Activated T-helper 2 cell treated with anti-CD3 and anti-CD28 coated beads, Interferon-gamma antibody, Interleukin-2, Interleukin-4, amounts not matched to agents 10 μg/mL and 5 μg/mL and 100 μg/mL, durations not matched to agents 14 hours and 24 hours and 36 hours (primary cell): Measurements from ENCODE around the gene TEX36. TPM values are rescaled to one million over a fixed set of nuclear protein-coding genes. Genes with fewer than 3 reads are reported as not detected.
"Not testable (repeated sequence)": the region's sequence is repeated elsewhere in the genome, so short reads cannot be mapped to it uniquely, and the experiment has no call there.

Experiments used
- DNase-seq: peaks from one replicate; pipeline ENCODE4 v3.0.0; 2021; ENCODE audit warnings: low spot score
- H3K27ac Mint-ChIP-seq: one replicate; pipeline ENCODE4 v1.8.0; 2021; ENCODE audit warnings: mixed read lengths
- H3K27me3 Mint-ChIP-seq: one replicate; pipeline ENCODE4 v1.8.0; 2021; ENCODE audit warnings: low read depth, mixed read lengths
- H3K36me3 Mint-ChIP-seq: one replicate; pipeline ENCODE4 v1.8.0; 2021; ENCODE audit warnings: low read depth, mixed read lengths
- H3K4me1 Mint-ChIP-seq: one replicate; pipeline ENCODE4 v1.8.0; 2021; ENCODE audit warnings: low read depth, mixed read lengths
- H3K4me3 Mint-ChIP-seq: one replicate; pipeline ENCODE4 v1.8.0; 2021; ENCODE audit warnings: low read depth, mild to moderate bottlenecking, moderate library complexity, mixed read lengths
- H3K9me3 Mint-ChIP-seq: one replicate; pipeline ENCODE4 v1.8.0; 2021; ENCODE audit warnings: mixed read lengths
- intact Hi-C: fragments of 100-400 bp; cut with micrococcal nuclease; formaldehyde crosslinking; loops from one replicate; pipeline ENCODE4 v1.15.1; 2023
- total RNA-seq: library from RNA; stranded (reverse); gene quantifications from 2 replicates; pipeline ENCODE4 v1.2.3, GENCODE V29; 2022

Gene TEX36, protein sequence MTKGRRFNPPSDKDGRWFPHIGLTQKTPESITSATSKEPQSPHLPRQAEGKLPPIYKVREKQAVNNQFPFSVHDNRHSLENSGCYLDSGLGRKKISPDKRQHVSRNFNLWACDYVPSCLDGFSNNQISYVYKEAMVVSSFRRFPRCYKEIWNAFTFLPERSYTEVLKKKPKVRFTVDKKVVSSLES
- total RNA-seq, result not detected in 2 replicates

DNA sequence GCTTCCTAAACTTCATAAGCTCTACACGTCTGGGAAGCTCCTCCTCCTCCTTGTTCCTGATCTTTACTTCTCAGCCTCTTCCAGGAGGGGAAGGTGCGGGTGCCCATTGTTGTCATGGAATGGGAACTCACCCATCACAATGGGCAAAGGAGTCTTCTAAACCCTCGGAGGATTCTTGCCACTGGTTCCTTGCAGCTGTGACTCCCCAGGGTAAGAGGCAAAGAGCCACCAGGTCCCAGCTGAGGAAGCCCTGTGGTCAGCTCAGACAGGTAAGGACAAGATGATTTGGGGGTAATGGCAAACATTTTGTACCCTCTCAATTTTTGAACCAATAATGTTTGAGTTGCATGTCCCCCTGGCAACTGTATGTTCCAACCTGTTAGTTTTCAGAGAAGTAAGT, at the start of gene TEX36:
Gene TEX36 (minus strand): TSS at position 101 of the 400 bp plus-strand sequence. CDS start 174 bp downstream, outside the sequence.
- no peak within 1 kb of the TSS for H3K27ac Mint-ChIP-seq
- no peaks in the 10 kb centered on the region for H3K4me1 Mint-ChIP-seq
- no peaks in the 10 kb centered on the region for H3K36me3 Mint-ChIP-seq
- no peak within 1 kb of the TSS for H3K4me3 Mint-ChIP-seq
- peaks cover 2% of the 10 kb centered on the region for H3K9me3 Mint-ChIP-seq
- H3K27me3 Mint-ChIP-seq, result no peaks in the 10 kb centered on the region
- intact Hi-C loops, result no loop called here
- DNase-seq, result no peak

- intact Hi-C loops, result loop anchor here (10.0 kb wide), 1 partner anchor 167 kb away; the partner anchor contains the start of gene FANK1
- no peak for DNase-seq
- no peaks in the 10 kb centered on the region for H3K9me3 Mint-ChIP-seq
- H3K4me3 Mint-ChIP-seq, result no peak overlapping the region
- H3K27ac Mint-ChIP-seq, result no peak overlapping the region
- H3K4me1 Mint-ChIP-seq, result peaks cover 6% of the 10 kb centered on the region
- H3K36me3 Mint-ChIP-seq, result peaks cover 80% of the 10 kb centered on the region
- no peaks in the 10 kb centered on the region for H3K27me3 Mint-ChIP-seq
Observed at GRCh38 chr10:125727436-125727835, 44.5 kb upstream of the TEX36 start.

- peaks cover 9% of the 10 kb centered on the region for H3K4me1 Mint-ChIP-seq
- peaks cover 79% of the 10 kb centered on the region for H3K36me3 Mint-ChIP-seq
- H3K4me3 Mint-ChIP-seq, result no peak overlapping the region
- no peaks in the 10 kb centered on the region for H3K9me3 Mint-ChIP-seq
- intact Hi-C loops, result loop anchor here (10.0 kb wide), 1 partner anchor 168 kb away; the partner anchor contains the start of gene FANK1
- no peak for DNase-seq
- H3K27ac Mint-ChIP-seq, result no peak overlapping the region
- no peaks in the 10 kb centered on the region for H3K27me3 Mint-ChIP-seq
Observed at GRCh38 chr10:125726914-125727313, 44.0 kb upstream of the TEX36 start.

GRCh38 chr10:125722811-125723210, 39.8 kb upstream of the TEX36 start:
- peaks cover 24% of the 10 kb centered on the region for H3K4me1 Mint-ChIP-seq
- no peak overlapping the region for H3K4me3 Mint-ChIP-seq

GRCh38 chr10:125721035-125721434, 38.1 kb upstream of the TEX36 start:
- peaks cover 21% of the 10 kb centered on the region for H3K4me1 Mint-ChIP-seq
- H3K9me3 Mint-ChIP-seq, result peaks cover 9% of the 10 kb centered on the region
- H3K4me3 Mint-ChIP-seq, result peak overlapping the region; percentile 96
- peak overlapping the region; percentile 46 for H3K27ac Mint-ChIP-seq
- H3K27me3 Mint-ChIP-seq, result no peaks in the 10 kb centered on the region
- DNase-seq, result no peak
- intact Hi-C loops, result loop anchor here (10.0 kb wide), 1 partner anchor 174 kb away; the partner anchor contains the start of gene FANK1
- peaks cover 54% of the 10 kb centered on the region for H3K36me3 Mint-ChIP-seq

More at GRCh38 chr10:125722811-125723210, 39.8 kb upstream of the TEX36 start:
- Mint-ChIP-seq H3K27me3 (no peaks in the 10 kb centered on the region), H3K9me3 (peaks cover 4% of the 10 kb centered on the region), H3K36me3 (peaks cover 59% of the 10 kb centered on the region), H3K27ac (no peak overlapping the region)
- intact Hi-C loops, result loop anchor here (10.0 kb wide), 1 partner anchor 172 kb away; the partner anchor contains the start of gene FANK1
- no peak for DNase-seq

DNA sequence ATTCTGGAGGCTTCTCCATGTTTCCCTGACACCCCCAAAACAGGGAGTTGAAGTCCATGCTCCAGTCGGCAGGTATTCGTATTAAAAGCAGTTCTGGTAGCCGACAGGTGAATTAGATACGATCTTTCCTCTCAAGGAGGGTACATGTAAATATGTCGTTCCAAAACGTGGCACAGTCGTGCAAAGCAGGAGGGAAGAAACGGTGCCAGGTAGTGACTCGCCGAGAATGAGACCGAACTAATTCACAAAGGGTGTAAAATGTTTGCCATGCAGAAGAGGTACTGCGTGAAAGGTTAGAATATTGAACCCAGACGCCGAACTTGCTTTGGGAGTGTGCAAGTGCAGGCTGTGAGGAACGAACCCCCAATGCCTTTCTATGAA, 37.0 kb upstream of the TEX36 start:
- intact Hi-C loops, result loop anchor here (10.0 kb wide), 1 partner anchor 175 kb away; the partner anchor contains the start of gene FANK1
- DNase-seq, result no peak
- H3K36me3 Mint-ChIP-seq, result peaks cover 48% of the 10 kb centered on the region

GRCh38 chr10:125719173-125720001, 36.4 kb upstream of the TEX36 start, which contains the start of gene EDRF1:
Gene EDRF1 (plus strand): TSS chr10:125719709. CDS start chr10:125719808, 99 bp downstream.
- Mint-ChIP-seq H3K27me3 (no peaks in the 10 kb centered on the region), H3K36me3 (peaks cover 41% of the 10 kb centered on the region), H3K4me3 (peak within 1 kb of the TSS; percentile 96), H3K4me1 (peaks cover 21% of the 10 kb centered on the region), H3K9me3 (peaks cover 9% of the 10 kb centered on the region), H3K27ac (peak within 1 kb of the TSS; percentile 98)
- peak; percentile 99 for DNase-seq
- intact Hi-C loops, result loop anchor here (1.0 to 10.0 kb wide), 3 partner anchors 104 to 803 kb away; partner anchors contain the start of genes BCCIP, FANK1 and UROS

More for the DNA sequence above, 37.0 kb upstream of the TEX36 start:
- Mint-ChIP-seq H3K4me3 (peak overlapping the region; percentile 96), H3K27me3 (no peaks in the 10 kb centered on the region), H3K9me3 (peaks cover 9% of the 10 kb centered on the region), H3K27ac (peak overlapping the region; percentile 98), H3K4me1 (peaks cover 21% of the 10 kb centered on the region)

GRCh38 chr10:125714728-125715127, 31.8 kb upstream of the TEX36 start:
- H3K27ac Mint-ChIP-seq, H3K4me3 Mint-ChIP-seq, DNase-seq, intact Hi-C loops: not testable (repeated sequence)
- Mint-ChIP-seq H3K27me3 (peaks cover 12% of the 10 kb centered on the region), H3K9me3 (peaks cover 19% of the 10 kb centered on the region), H3K36me3 (peaks cover 16% of the 10 kb centered on the region), H3K4me1 (peaks cover 10% of the 10 kb centered on the region)

DNA sequence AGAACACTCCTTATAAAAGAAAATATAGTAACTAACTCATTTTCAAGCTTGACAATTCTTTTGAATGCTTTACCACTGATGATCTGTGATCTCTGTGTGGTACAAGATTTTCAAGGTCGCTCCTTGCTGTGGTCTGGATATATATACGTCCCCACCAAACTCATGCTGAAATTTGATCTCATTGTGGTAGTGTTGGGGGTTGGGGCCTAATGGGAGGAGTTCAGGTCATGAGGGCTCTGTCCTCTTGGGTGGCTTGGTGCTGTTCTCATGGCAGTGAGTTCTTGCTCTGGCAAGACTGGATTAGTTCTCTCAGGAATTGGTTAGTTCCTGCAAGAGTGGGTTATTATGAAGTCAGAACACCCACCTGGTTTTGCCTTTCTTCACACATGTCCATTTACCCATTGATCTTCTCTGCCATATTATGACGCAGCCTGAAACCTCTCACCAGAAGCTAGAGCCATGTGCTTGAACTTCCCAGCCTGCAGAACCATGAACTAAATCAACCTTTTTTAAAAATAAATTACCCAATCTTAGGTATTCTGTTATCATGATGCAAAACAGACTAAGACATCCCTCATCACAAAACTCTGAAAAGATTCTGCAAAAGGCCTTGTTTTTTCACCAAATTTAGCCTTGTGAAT, 28.3 kb upstream of the TEX36 start:
- Mint-ChIP-seq H3K36me3 (peaks cover 7% of the 10 kb centered on the region), H3K4me1 (peaks cover 10% of the 10 kb centered on the region), H3K4me3 (no peak overlapping the region), H3K9me3 (peaks cover 10% of the 10 kb centered on the region), H3K27me3 (peaks cover 12% of the 10 kb centered on the region), H3K27ac (no peak overlapping the region)
- intact Hi-C loops, result no loop called here
- DNase-seq, result no peak

- DNase-seq, result no peak
- Mint-ChIP-seq H3K27ac (peak overlapping the region; percentile 14), H3K36me3 (peaks cover 5% of the 10 kb centered on the region), H3K27me3 (peaks cover 12% of the 10 kb centered on the region), H3K4me3 (no peak overlapping the region), H3K4me1 (peaks cover 10% of the 10 kb centered on the region), H3K9me3 (peaks cover 10% of the 10 kb centered on the region)
- intact Hi-C loops, result no loop called here
Observed at GRCh38 chr10:125709553-125710474, 26.9 kb upstream of the TEX36 start.

DNA sequence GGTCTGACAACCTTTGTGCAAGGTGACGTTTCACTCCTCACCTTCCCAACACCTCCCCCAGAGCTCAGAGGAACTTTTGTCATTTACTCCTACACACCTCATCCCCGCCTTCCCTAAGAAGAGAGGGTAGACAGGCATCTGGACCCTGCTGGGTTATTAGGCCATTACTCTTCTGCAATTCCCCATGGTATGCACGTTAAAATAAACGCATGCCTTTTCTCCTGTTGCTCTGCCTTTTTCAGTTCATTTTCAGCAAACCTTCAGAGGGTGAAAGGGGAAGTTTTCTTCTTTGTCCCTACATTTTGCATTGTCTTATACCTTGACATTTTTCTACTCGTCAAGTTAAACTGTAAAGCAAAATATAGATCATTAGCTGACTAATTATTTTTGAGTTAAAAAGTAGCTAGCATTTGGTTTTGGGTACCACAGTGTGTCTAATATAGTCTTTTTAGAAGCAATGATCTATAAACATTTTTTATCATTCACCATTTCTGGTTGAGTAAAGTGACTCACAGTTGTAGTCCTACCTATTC, 26.1 kb upstream of the TEX36 start:
- H3K4me1 Mint-ChIP-seq, result peaks cover 10% of the 10 kb centered on the region
- no peak for DNase-seq
- H3K4me3 Mint-ChIP-seq, result no peak overlapping the region
- intact Hi-C loops, result no loop called here
- H3K36me3 Mint-ChIP-seq, result peaks cover 5% of the 10 kb centered on the region
- H3K27me3 Mint-ChIP-seq, result peaks cover 10% of the 10 kb centered on the region
- H3K9me3 Mint-ChIP-seq, result peaks cover 7% of the 10 kb centered on the region
- no peak overlapping the region for H3K27ac Mint-ChIP-seq
